ENCODE data around the gene CHRNA4.

DNA sequence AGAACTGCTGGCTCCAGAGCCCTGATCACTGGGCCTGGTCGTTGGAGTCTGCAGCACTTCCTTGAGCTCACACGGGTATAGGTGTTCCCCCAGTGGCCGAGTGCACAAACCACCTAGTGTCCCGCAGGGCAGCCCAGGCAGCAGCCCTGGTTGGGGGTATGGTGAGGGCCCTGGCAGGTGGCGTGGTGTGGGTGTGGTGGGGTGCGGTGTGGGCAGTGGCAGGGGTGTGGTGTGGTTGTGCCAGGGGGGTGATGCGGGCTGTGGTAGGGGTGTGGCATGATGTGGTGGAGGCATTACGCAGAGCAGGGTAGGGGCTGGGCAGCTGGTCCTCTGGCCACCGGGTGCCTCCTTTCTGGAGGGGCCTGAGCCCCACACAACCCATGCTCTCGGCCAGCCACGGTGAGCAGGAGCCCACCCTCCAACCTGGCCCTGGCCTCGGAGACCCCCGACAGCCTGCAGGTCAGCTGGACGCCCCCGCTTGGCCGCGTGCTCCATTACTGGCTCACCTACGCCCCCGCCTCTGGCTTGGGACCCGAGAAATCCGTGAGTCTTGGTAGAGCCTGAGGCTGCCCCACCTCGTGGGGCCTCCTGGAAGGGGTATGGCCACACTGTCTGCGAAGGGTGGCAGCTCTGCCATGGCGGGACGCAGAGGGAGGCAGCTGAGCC is 47.7 kb downstream of the CHRNA4 start:
- TF ChIP-seq, protein P1, sequence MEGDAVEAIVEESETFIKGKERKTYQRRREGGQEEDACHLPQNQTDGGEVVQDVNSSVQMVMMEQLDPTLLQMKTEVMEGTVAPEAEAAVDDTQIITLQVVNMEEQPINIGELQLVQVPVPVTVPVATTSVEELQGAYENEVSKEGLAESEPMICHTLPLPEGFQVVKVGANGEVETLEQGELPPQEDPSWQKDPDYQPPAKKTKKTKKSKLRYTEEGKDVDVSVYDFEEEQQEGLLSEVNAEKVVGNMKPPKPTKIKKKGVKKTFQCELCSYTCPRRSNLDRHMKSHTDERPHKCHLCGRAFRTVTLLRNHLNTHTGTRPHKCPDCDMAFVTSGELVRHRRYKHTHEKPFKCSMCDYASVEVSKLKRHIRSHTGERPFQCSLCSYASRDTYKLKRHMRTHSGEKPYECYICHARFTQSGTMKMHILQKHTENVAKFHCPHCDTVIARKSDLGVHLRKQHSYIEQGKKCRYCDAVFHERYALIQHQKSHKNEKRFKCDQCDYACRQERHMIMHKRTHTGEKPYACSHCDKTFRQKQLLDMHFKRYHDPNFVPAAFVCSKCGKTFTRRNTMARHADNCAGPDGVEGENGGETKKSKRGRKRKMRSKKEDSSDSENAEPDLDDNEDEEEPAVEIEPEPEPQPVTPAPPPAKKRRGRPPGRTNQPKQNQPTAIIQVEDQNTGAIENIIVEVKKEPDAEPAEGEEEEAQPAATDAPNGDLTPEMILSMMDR (conservative IDR thresholded peaks at IDR 0.05 in 1 of 2, IDR thresholded peaks at IDR 0.05 in 1 of 2; ENCODE audit: low read depth in 1 of 2, low read length in 2 of 2): no peak
- no peak for TF ChIP-seq EZH2 (IDR thresholded peaks at IDR 0.05; ENCODE audit: low read length, missing control alignments)

Measured in fibroblast of lung (primary cell).